ENCODE data around the gene IRF2BPL. TPM values are rescaled to one million over a fixed set of nuclear protein-coding genes. Genes with fewer than 3 reads are reported as not detected.

Gene IRF2BPL
- total and polyA plus RNA-seq, 4 donors = 9.3 to 52.4 (median 38.6) TPM

DNA sequence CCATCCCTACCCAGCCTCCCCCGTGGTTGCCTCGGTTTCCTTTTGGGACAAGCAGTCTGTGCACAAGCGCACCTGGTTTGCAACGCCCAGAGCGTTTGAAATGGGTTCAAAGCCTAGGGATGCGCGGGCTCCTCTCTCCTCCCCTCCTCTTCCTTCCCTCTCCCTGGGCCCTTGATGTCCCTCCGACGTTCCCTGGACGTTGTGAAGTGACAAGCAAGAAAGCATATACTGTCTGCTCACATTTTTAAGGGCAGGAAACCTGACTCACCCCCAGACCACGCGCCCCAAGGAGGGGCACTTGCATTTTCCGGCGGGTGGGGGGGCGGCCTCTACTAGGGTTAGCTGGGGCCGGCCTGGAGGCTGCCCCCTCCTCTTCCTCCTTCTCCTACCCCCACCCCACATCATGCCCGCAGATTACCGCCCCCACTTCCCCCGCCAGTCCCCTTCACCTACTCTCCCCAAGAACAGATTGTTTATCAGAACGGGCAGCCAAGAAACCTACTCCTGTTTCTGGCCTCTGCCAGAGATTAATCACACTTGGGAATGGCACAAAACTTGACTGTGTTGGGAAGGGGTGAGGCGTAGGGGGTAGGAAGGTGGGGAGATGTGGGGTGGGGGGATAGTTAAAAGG is 9.5 kb upstream of the IRF2BPL start:
- ATAC-seq (ENCODE audit: insufficient read depth, low FRiP score) (no peak), DNase-seq (peak; percentile 29 to 61 (median 46))
- H3K27ac ChIP-seq (ENCODE audit: low read depth in 1 of 2, low read length in 1 of 2) = peak overlapping the region; percentile 91 to 98
- TF ChIP-seq, protein P1, sequence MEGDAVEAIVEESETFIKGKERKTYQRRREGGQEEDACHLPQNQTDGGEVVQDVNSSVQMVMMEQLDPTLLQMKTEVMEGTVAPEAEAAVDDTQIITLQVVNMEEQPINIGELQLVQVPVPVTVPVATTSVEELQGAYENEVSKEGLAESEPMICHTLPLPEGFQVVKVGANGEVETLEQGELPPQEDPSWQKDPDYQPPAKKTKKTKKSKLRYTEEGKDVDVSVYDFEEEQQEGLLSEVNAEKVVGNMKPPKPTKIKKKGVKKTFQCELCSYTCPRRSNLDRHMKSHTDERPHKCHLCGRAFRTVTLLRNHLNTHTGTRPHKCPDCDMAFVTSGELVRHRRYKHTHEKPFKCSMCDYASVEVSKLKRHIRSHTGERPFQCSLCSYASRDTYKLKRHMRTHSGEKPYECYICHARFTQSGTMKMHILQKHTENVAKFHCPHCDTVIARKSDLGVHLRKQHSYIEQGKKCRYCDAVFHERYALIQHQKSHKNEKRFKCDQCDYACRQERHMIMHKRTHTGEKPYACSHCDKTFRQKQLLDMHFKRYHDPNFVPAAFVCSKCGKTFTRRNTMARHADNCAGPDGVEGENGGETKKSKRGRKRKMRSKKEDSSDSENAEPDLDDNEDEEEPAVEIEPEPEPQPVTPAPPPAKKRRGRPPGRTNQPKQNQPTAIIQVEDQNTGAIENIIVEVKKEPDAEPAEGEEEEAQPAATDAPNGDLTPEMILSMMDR (IDR thresholded peaks at IDR 0.05; ENCODE audit: control extremely low read depth, extremely low read depth) = no peak
- no peaks in the 10 kb centered on the region for H3K36me3 ChIP-seq (ENCODE audit: control insufficient read depth in 4 of 4, insufficient read depth in 4 of 4, low read length in 4 of 4)
- 8 to 13% methylated on average over 21 of the region's 21 CpGs for WGBS, 2 donors
- H3K4me1 ChIP-seq (ENCODE audit: control insufficient read depth in 5 of 5, insufficient read depth in 5 of 5, low read length in 5 of 5) = peaks cover 21 to 82% (median 58%) of the 10 kb centered on the region in 5 donors
- H3K9ac ChIP-seq (ENCODE audit: insufficient read depth in 1 of 2, low read length in 2 of 2) = peak overlapping the region in 1 of 2 donors; percentile 80
- H3K27me3 ChIP-seq (ENCODE audit: control insufficient read depth in 3 of 3, insufficient read depth in 3 of 3, low read length in 2 of 3) = no peaks in the 10 kb centered on the region
- H3K4me3 ChIP-seq = no peak overlapping the region
- H3K9me3 ChIP-seq (ENCODE audit: control insufficient read depth in 4 of 4, insufficient read depth in 3 of 4, low read length in 3 of 4) = no peaks in the 10 kb centered on the region

DNA sequence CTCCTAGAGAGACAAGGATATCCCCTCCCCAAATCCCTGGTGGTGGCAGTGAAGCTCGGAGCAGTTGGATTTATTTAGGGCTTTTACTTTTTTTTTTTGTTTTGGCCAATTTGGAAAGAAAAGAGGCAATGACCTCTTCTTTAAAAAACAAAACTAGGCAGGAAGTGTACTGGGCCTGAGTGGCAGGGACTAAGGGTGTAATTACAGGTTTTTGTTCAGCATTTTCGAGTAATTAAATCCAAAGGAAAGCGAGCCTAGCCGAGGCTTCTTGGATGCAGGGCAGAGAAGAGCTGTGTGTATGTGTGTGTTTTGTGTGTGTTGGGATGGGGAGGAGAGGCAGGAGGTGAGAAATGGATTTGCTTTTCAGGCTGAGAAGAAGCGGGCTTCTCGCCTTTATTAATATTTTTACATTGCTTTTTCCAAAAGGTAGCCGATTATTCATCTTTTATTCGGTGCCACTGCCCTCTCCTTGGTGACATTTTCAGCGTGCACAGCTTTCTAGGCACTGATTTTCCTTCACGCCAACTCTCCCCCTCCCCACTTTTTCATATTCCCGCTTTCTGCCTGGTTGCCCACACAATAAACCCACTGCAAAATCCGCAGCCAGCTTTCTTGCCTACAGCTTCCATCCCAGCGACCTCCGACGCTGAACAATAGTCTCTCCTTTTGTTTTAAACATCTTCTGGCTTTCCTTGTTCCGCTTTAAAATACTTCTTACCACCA is 8.9 kb upstream of the IRF2BPL start:
- Histone ChIP-seq H3K9ac (ENCODE audit: insufficient read depth in 1 of 2, low read length in 2 of 2) (no peak overlapping the region), H3K27me3 (ENCODE audit: control insufficient read depth in 3 of 3, insufficient read depth in 3 of 3, low read length in 2 of 3) (no peaks in the 10 kb centered on the region), H3K36me3 (ENCODE audit: control insufficient read depth in 4 of 4, insufficient read depth in 4 of 4, low read length in 4 of 4) (no peaks in the 10 kb centered on the region), H3K4me3 (no peak overlapping the region), H3K9me3 (ENCODE audit: control insufficient read depth in 4 of 4, insufficient read depth in 3 of 4, low read length in 3 of 4) (no peaks in the 10 kb centered on the region), H3K27ac (ENCODE audit: low read depth in 1 of 2, low read length in 1 of 2) (peak overlapping the region; percentile 91 to 98), H3K4me1 (ENCODE audit: control insufficient read depth in 5 of 5, insufficient read depth in 5 of 5, low read length in 5 of 5) (peaks cover 25 to 82% (median 56%) of the 10 kb centered on the region in 5 donors)
- peak in 1 of 3 donors; percentile 54 for DNase-seq
- TF ChIP-seq, protein P1 (IDR thresholded peaks at IDR 0.05; ENCODE audit: control extremely low read depth, extremely low read depth) = no peak
- 57 to 63% methylated on average over 16 of the region's 16 CpGs for WGBS, 2 donors
- no peak for ATAC-seq (ENCODE audit: insufficient read depth, low FRiP score)

DNA sequence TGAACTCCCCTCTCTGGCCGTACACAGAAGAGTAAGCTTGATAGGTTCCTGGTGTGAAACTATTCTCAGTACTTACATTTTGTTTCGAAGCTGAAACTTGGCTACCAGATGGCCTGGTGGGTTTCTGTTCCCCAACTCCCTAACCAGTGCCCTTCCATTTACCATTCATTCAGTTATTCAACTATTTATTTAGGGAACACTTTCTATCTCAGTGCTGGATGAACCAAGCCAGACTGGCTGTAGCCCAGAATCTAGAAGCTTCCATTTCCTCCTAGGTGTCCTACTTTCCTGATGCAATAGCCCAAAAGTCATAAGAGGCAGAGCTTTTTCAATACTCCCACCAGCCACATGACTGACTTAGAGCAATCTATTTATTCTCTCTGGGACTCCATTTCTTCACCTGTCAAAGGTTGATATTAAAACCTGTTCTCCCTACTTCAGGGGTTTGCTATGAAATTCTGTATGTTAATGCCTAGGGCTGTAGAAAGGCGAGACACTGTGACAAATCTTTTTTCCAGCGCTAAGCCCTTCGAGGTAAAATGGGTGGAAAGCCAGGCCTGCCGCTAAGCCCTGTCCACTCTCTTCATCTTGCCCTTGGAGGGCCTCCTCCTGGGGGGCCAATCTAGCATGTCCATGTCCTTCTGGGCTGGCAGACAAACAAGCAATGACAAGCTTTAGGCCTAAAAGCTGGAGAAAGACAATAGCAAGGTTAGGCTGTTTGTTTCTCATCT is 8.1 kb upstream of the IRF2BPL start:
- Histone ChIP-seq H3K9ac (ENCODE audit: insufficient read depth in 1 of 2, low read length in 2 of 2) (peak overlapping the region in 1 of 2 donors; percentile 54), H3K27me3 (ENCODE audit: control insufficient read depth in 3 of 3, insufficient read depth in 3 of 3, low read length in 2 of 3) (no peaks in the 10 kb centered on the region), H3K36me3 (ENCODE audit: control insufficient read depth in 4 of 4, insufficient read depth in 4 of 4, low read length in 4 of 4) (no peaks in the 10 kb centered on the region), H3K4me1 (ENCODE audit: control insufficient read depth in 5 of 5, insufficient read depth in 5 of 5, low read length in 5 of 5) (peaks cover 25 to 82% (median 55%) of the 10 kb centered on the region in 5 donors), H3K27ac (ENCODE audit: low read depth in 1 of 2, low read length in 1 of 2) (peak overlapping the region; percentile 6 to 79), H3K9me3 (ENCODE audit: control insufficient read depth in 4 of 4, insufficient read depth in 3 of 4, low read length in 3 of 4) (no peaks in the 10 kb centered on the region), H3K4me3 (no peak overlapping the region)
- no peak for DNase-seq
- no peak for ATAC-seq (ENCODE audit: insufficient read depth, low FRiP score)
- 72 to 87% methylated on average over 6 of the region's 6 CpGs for WGBS, 2 donors
- TF ChIP-seq, protein P1 (IDR thresholded peaks at IDR 0.05; ENCODE audit: control extremely low read depth, extremely low read depth) = no peak
